ENCODE data around the gene CPZ. TPM values are rescaled to one million over a fixed set of nuclear protein-coding genes. Genes with fewer than 3 reads are reported as not detected.

CPZ gene
- total RNA-seq, 4 donors from 2014 or later: 0.42 to 2.7 (median 2.2) TPM

DNA sequence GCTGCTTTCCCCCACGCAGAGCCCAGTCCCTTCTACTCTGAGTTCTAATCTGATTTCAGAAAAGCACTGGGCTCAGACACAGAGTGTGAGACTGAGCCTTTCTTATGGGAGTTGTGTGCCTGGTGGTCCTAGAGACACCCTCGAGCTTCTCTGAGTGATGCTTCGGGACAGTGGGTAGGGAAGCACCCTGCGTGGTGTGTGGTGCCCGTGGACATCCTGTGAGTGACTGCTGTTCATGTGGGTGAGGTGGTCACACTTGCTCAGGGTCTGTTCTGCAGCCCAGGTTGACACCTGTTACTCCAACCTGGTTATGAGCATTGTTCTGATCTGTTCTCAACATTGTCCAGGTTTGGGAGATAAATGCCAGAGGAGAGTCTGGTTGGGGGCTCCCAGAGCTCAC is 6.3 kb upstream of the CPZ start:
- Histone ChIP-seq H3K4me1 (no peaks in the 10 kb centered on the region), H3K4me3 (no peak overlapping the region), H3K27me3 (peaks cover 0 to 96% (median 6%) of the 10 kb centered on the region in 4 donors), H3K9me3 (no peaks in the 10 kb centered on the region), H3K36me3 (no peaks in the 10 kb centered on the region), H3K27ac (replicated peaks in 1 of 4) (no peak overlapping the region)
- no peak for DNase-seq (ENCODE audit: extremely low spot score)
- intact Hi-C loops (cut with DNase I): no loop called here
- whole genome bisulfite sequencing: 22% methylated on average over 3 of the region's 5 CpGs
- TF ChIP-seq CTCF (IDR thresholded peaks at IDR 0.05): no peak

GRCh38 chr4:8586671-8587468 is 5.7 kb upstream of the CPZ start:
- intact Hi-C loops (cut with DNase I): no loop called here
- no peak overlapping the region for H3K4me3 ChIP-seq
- no peaks in the 10 kb centered on the region for H3K9me3 ChIP-seq
- no peaks in the 10 kb centered on the region for H3K4me1 ChIP-seq
- no peak overlapping the region for H3K27ac ChIP-seq (replicated peaks in 1 of 4)
- 75% methylated on average over 17 of the region's 37 CpGs for WGBS
- TF ChIP-seq POLR2A (IDR thresholded peaks at IDR 0.05; ENCODE audit: low read depth): no peak
- no peak for TF ChIP-seq EP300 (IDR thresholded peaks at IDR 0.05)
- TF ChIP-seq POLR2AphosphoS5 (IDR thresholded peaks at IDR 0.05): no peak
- TF ChIP-seq CTCF (IDR thresholded peaks at IDR 0.05): no peak
- peaks cover 0 to 96% (median 1%) of the 10 kb centered on the region in 4 donors for H3K27me3 ChIP-seq
- no peaks in the 10 kb centered on the region for H3K36me3 ChIP-seq
- DNase-seq (ENCODE audit: extremely low spot score): no peak

- WGBS: 83% methylated on average over 17 of the region's 18 CpGs
- Histone ChIP-seq H3K9me3 (no peaks in the 10 kb centered on the region), H3K4me1 (peaks cover under 1 to 6% (median 5%) of the 10 kb centered on the region in 4 donors), H3K4me3 (no peak overlapping the region), H3K36me3 (no peaks in the 10 kb centered on the region), H3K27ac (replicated peaks in 1 of 4) (no peak overlapping the region), H3K27me3 (peaks cover 0 to 96% (median 4%) of the 10 kb centered on the region in 4 donors)
- intact Hi-C loops (cut with DNase I): no loop called here
- TF ChIP-seq POLR2A (IDR thresholded peaks at IDR 0.05; ENCODE audit: low read depth) (no peak), CTCF (IDR thresholded peaks at IDR 0.05) (no peak), POLR2AphosphoS5 (IDR thresholded peaks at IDR 0.05) (no peak), EP300 (IDR thresholded peaks at IDR 0.05) (no peak)
- DNase-seq (ENCODE audit: extremely low spot score): no peak
Observed at GRCh38 chr4:8587469-8588195, 4.9 kb upstream of the CPZ start.

- H3K4me1 ChIP-seq: peaks cover 5 to 11% (median 10%) of the 10 kb centered on the region in 4 donors
- intact Hi-C loops (cut with DNase I): no loop called here
- WGBS: 100% methylated on average over 1 of the region's 2 CpGs
- H3K27me3 ChIP-seq: peaks cover 0 to 96% (median 6%) of the 10 kb centered on the region in 4 donors
- no peaks in the 10 kb centered on the region for H3K36me3 ChIP-seq
- DNase-seq (ENCODE audit: extremely low spot score): no peak
- H3K4me3 ChIP-seq: no peak overlapping the region
- H3K27ac ChIP-seq (replicated peaks in 1 of 4): no peak overlapping the region
- no peaks in the 10 kb centered on the region for H3K9me3 ChIP-seq
- no peak for TF ChIP-seq CTCF (IDR thresholded peaks at IDR 0.05)
- TF ChIP-seq POLR2AphosphoS5 (IDR thresholded peaks at IDR 0.05): no peak
Observed at GRCh38 chr4:8588196-8588470, 4.4 kb upstream of the CPZ start.
